A673 (cell line): ENCODE results near the gene RAB11FIP4.

Experiments
- EZH2 ChIP-seq: fragments of 200-600 bp; sonication (generic); IDR thresholded peaks from 2 replicates; pipeline ENCODE4 v1.6.1; 2017; ENCODE audit warnings: borderline replicate concordance, low read depth, mild to moderate bottlenecking, mixed read lengths, antibody characterized with exemption, low read length; ENCODE audit not compliant: poor library complexity, severe bottlenecking
- TF ChIP-seq, protein P1 (sequence below): fragments of 300-800, 200-600 bp; sonication (generic); conservative IDR thresholded peaks from 2 replicates; pipeline ENCODE4 v1.5.1; 2017; ENCODE audit warnings: low read depth, mild to moderate bottlenecking, antibody characterized with exemption, low read length, moderate library complexity, mixed read lengths

DNA sequence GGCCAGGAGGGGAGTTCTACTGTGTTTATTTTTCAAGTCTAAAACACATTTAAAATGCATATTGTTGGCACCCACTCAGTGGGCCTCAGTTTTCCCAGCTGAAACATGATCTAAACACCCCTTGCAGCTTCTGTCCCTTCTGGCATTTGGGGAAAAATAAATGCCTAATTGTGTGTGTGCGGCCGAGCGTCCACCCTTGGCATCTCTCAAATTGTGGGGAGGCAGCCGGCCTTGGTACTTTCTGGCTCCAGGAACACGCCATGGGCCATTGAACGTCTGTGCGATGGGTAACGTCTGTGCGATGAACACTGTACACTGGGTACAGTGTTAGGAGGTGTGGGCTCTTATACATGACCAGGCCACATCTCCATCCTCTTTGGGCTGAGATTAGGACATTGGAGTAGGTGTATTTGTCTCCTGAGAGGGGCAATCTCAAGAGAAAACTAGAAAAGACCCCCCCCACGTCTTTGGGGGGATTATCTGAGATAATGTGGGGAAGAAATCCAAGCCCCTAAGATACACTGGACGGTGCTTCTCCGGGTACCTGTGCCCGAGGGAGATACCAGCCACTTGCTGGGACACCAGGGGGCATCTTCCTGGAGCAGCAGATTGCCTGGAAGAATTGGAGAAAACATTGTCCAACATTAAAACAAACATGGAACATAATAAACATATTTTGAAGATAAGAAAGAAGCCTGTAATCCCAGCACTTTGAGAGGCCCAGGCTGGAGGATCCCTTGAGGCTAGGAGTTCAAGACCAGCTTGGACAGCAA, 54.9 kb downstream of the RAB11FIP4 start:
- TF ChIP-seq, protein P1, sequence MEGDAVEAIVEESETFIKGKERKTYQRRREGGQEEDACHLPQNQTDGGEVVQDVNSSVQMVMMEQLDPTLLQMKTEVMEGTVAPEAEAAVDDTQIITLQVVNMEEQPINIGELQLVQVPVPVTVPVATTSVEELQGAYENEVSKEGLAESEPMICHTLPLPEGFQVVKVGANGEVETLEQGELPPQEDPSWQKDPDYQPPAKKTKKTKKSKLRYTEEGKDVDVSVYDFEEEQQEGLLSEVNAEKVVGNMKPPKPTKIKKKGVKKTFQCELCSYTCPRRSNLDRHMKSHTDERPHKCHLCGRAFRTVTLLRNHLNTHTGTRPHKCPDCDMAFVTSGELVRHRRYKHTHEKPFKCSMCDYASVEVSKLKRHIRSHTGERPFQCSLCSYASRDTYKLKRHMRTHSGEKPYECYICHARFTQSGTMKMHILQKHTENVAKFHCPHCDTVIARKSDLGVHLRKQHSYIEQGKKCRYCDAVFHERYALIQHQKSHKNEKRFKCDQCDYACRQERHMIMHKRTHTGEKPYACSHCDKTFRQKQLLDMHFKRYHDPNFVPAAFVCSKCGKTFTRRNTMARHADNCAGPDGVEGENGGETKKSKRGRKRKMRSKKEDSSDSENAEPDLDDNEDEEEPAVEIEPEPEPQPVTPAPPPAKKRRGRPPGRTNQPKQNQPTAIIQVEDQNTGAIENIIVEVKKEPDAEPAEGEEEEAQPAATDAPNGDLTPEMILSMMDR: no peak
- no peak for TF ChIP-seq EZH2
